Stimulated activated CD8-positive, alpha-beta memory T cell treated with anti-CD3 and anti-CD28 coated beads, Interleukin-4, amount 100 ng/mL, for 24 hours (primary cell): ENCODE measurements around the gene CLRN3.

Source experiments
- DNase-seq: peaks from one replicate; pipeline ENCODE4 v3.0.0-alpha.2; 2020; ENCODE audit warnings: low read depth

The CLRN3 gene

GRCh38 chr10:127919418-127920271 lies 26.9 kb upstream of the CLRN3 start:
- no peak for DNase-seq

- no peak for DNase-seq
These were observed 25.8 kb upstream of the CLRN3 start for GRCh38 chr10:127918572-127918971.

- DNase-seq: no peak
These were observed 24.1 kb upstream of the CLRN3 start for GRCh38 chr10:127916826-127917225.

- no peak for DNase-seq
These were observed 22.6 kb upstream of the CLRN3 start for GRCh38 chr10:127915324-127915723.

GRCh38 chr10:127913368-127913759 lies 20.6 kb upstream of the CLRN3 start:
- DNase-seq: no peak

- DNase-seq: no peak
These were observed 20.0 kb upstream of the CLRN3 start for GRCh38 chr10:127912607-127913367.

GRCh38 chr10:127911867-127912257 lies 19.1 kb upstream of the CLRN3 start:
- DNase-seq: no peak

- no peak for DNase-seq
These were observed 18.6 kb upstream of the CLRN3 start for GRCh38 chr10:127911218-127911866.

- no peak for DNase-seq
These were observed 17.7 kb upstream of the CLRN3 start for GRCh38 chr10:127910464-127910770.

GRCh38 chr10:127909716-127910463 lies 17.1 kb upstream of the CLRN3 start:
- no peak for DNase-seq

GRCh38 chr10:127908959-127909267 lies 16.2 kb upstream of the CLRN3 start:
- no peak for DNase-seq

- no peak for DNase-seq
These were observed 15.6 kb upstream of the CLRN3 start for GRCh38 chr10:127908106-127908958.

- no peak for DNase-seq
These were observed 14.8 kb upstream of the CLRN3 start for GRCh38 chr10:127907411-127908105.

- DNase-seq: peak; percentile 61
These were observed 14.0 kb upstream of the CLRN3 start, which contains the start of gene PTPRE for GRCh38 chr10:127906548-127907377. TSS of gene PTPRE (plus strand) at chr10:127907103. CDS start at chr10:128040882, 133,779 bp downstream.

- DNase-seq: no peak
These were observed 13.1 kb upstream of the CLRN3 start for GRCh38 chr10:127905848-127906261.

GRCh38 chr10:127905001-127905847 lies 12.5 kb upstream of the CLRN3 start:
- DNase-seq: no peak

- DNase-seq: no peak
These were observed 11.7 kb upstream of the CLRN3 start for GRCh38 chr10:127904311-127905000.

- DNase-seq: no peak
These were observed 11.0 kb upstream of the CLRN3 start for GRCh38 chr10:127903789-127904188.
